Left lung (tissue), 10 donors: Measurements from ENCODE around the gene RALA. TPM values are rescaled to one million over a fixed set of nuclear protein-coding genes. Genes with fewer than 3 reads are reported as not detected.

Source experiments
- ATAC-seq: fragments of 200-7000 bp; cut with Tn5 transposase; one replicate; pipeline ENCODE4 v1.9.1; 2020; ENCODE audit warnings: moderate library complexity
- DNase-seq, 4 donors: peaks; one replicate each; pipeline ENCODE4 v3.0.0-alpha.2; 2013 to 2020
- H3K27ac ChIP-seq, 2 donors: fragments of 200-600 bp; sonication (generic) in 1 of 2; one replicate each; pipeline versions ENCODE4 v1.5.0 to v1.8.0; 2020 to 2021
- H3K27me3 ChIP-seq, 2 donors: fragments of 200-600 bp; sonication (generic) in 1 of 2; one replicate each; pipeline versions ENCODE4 v1.5.0 to v1.8.0; 2020 to 2021
- H3K36me3 ChIP-seq, 2 donors: fragments of 200-600 bp; sonication (generic) in 1 of 2; one replicate each; pipeline versions ENCODE4 v1.5.0 to v1.8.0; 2020 to 2021
- H3K4me1 ChIP-seq, 2 donors: fragments of 200-600 bp; one replicate each; pipeline ENCODE4 v1.8.0; 2021
- H3K4me3 ChIP-seq, 2 donors: fragments of 200-600 bp; sonication (generic) in 1 of 2; one replicate each; pipeline versions ENCODE4 v1.5.0 to v1.8.0; 2020 to 2021; ENCODE audit warnings: mild to moderate bottlenecking in 1 of 2
- H3K9me3 ChIP-seq, 2 donors: fragments of 200-600 bp; sonication (generic) in 1 of 2; one replicate each; pipeline versions ENCODE4 v1.5.0 to v1.8.0; 2020 to 2021
- CTCF ChIP-seq, 2 donors: fragments of 200-600 bp; sonication (generic) in 1 of 2; IDR thresholded peaks; one replicate each; pipeline versions ENCODE4 v1.5.0 to v1.8.0; 2021; ENCODE audit warnings: antibody characterized with exemption in 2 of 2
- intact Hi-C, 2 donors: fragments of 100-400 bp; cut with DNase I; formaldehyde crosslinking; loops; one replicate each; pipeline versions ENCODE4 v1.11.2 to v1.14.2; 2022
- polyA plus RNA-seq, 6 donors: library from polyadenylated mRNA; unstranded; fragments of 120-200 nt; gene quantifications; one replicate each; pipeline ENCODE4 v1.2.1, GENCODE V29; 2013; ENCODE audit not compliant: insufficient read length in 6 of 6
- total RNA-seq, 2 donors: library from RNA; stranded (reverse); fragmentation: NEBNext Ultra II Directional; extraction: Animal tissue kit (Norgen Biotek cat#: 25700); gene quantifications; one replicate each; pipeline ENCODE4 v1.2.1, GENCODE V29; 2021
- donor health status: DM: no; HTN: yes; CAD: no.
- donor health status: DM: no; HTN: no; CAD: no.

Gene RALA
- total and polyA plus RNA-seq, 8 donors, result 45.8 to 114 (median 91.5) TPM

GRCh38 chr7:39695852-39696586 is 72.6 kb downstream of the RALA start:
- intact Hi-C loops, result no loop called here
- no peak for ATAC-seq
- H3K27ac ChIP-seq, result no peak overlapping the region
- no peaks in the 10 kb centered on the region for H3K9me3 ChIP-seq
- peaks cover 0 to 15% of the 10 kb centered on the region in 2 donors for H3K4me1 ChIP-seq
- no peak for DNase-seq
- peaks cover 0 to 54% of the 10 kb centered on the region in 2 donors for H3K36me3 ChIP-seq
- TF ChIP-seq CTCF (IDR thresholded peaks at IDR 0.05), result no peak
- H3K4me3 ChIP-seq, result no peak overlapping the region
- no peaks in the 10 kb centered on the region for H3K27me3 ChIP-seq

GRCh38 chr7:39696631-39697030 is 73.3 kb downstream of the RALA start:
- H3K9me3 ChIP-seq, result no peaks in the 10 kb centered on the region
- H3K4me3 ChIP-seq, result no peak overlapping the region
- DNase-seq (no peak), ATAC-seq (no peak)
- H3K27me3 ChIP-seq, result no peaks in the 10 kb centered on the region
- TF ChIP-seq CTCF (IDR thresholded peaks at IDR 0.05), result no peak
- peaks cover 0 to 21% of the 10 kb centered on the region in 2 donors for H3K4me1 ChIP-seq
- intact Hi-C loops, result no loop called here
- peaks cover 0 to 52% of the 10 kb centered on the region in 2 donors for H3K36me3 ChIP-seq
- no peak overlapping the region for H3K27ac ChIP-seq

DNA sequence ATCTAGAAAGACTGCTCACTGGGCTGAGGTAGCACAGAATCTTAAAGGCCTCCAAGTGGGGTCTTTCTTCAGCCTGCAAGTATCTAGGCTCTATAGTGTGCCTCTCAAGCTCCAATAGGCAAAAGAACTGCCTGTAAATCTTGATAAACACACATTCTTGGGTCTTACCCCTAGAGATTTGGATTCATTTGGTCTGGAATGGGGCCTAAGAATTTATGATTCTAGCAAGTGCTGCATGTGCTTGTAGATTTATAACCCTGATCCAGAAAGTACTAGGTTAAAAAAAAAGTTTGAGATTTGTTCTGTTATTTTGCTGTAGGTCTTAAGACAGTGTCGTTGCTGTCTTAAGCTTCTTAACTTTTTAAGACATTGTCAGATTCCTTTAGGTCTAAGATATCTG is 74.1 kb downstream of the RALA start:
- no peak for TF ChIP-seq CTCF (IDR thresholded peaks at IDR 0.05)
- H3K9me3 ChIP-seq, result no peaks in the 10 kb centered on the region
- peaks cover 0 to 23% of the 10 kb centered on the region in 2 donors for H3K4me1 ChIP-seq
- ATAC-seq, result no peak
- peaks cover 0 to 46% of the 10 kb centered on the region in 2 donors for H3K36me3 ChIP-seq
- H3K27ac ChIP-seq, result no peak overlapping the region
- H3K27me3 ChIP-seq, result no peaks in the 10 kb centered on the region
- intact Hi-C loops, result no loop called here
- no peak overlapping the region for H3K4me3 ChIP-seq
- no peak for DNase-seq

DNA sequence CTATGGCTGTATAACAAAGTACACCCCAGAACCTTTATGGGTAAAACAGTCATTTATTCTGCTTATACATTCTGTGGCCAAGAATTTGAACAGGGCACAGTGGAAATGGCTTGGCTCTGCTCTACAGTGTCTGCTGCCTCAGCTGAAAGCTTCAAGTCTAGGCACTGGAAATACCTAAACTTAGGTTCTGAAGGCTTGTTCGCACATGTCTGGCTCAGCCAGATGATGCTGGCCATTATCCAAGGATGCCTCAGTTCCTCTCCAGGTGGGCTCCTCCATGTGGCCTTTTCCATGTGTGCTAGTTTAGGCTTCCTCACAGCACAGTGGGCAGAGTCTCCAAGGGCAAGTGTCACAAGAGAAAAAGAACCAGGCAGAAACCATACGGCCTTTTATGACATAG is 76.8 kb downstream of the RALA start:
- ATAC-seq (no peak), DNase-seq (no peak)
- Histone ChIP-seq H3K9me3 (no peaks in the 10 kb centered on the region), H3K36me3 (peaks cover 0 to 44% of the 10 kb centered on the region in 2 donors), H3K27me3 (no peaks in the 10 kb centered on the region), H3K4me3 (no peak overlapping the region), H3K27ac (no peak overlapping the region), H3K4me1 (peaks cover 0 to 23% of the 10 kb centered on the region in 2 donors)
- TF ChIP-seq CTCF (IDR thresholded peaks at IDR 0.05), result no peak
- intact Hi-C loops, result no loop called here

GRCh38 chr7:39700932-39701331 is 77.6 kb downstream of the RALA start:
- Histone ChIP-seq H3K4me1 (peaks cover 0 to 23% of the 10 kb centered on the region in 2 donors), H3K4me3 (no peak overlapping the region), H3K27ac (no peak overlapping the region), H3K9me3 (no peaks in the 10 kb centered on the region), H3K27me3 (no peaks in the 10 kb centered on the region), H3K36me3 (peaks cover 0 to 44% of the 10 kb centered on the region in 2 donors)
- DNase-seq (peak in 1 of 4 donors; percentile 69), ATAC-seq (peak; percentile 50)
- TF ChIP-seq CTCF (IDR thresholded peaks at IDR 0.05), result no peak
- intact Hi-C loops, result no loop called here
